DOHH2 (cell line): ENCODE measurements around the gene EXOSC6.
"Not testable (repeated sequence)": the region's sequence is repeated elsewhere in the genome, so short reads cannot be mapped to it uniquely, and the experiment has no call there.

Source experiments
- EZH2phosphoT487 ChIP-seq: fragments of 200-600 bp; sonication (generic); IDR thresholded peaks from 2 replicates; pipeline ENCODE4 v1.6.1; 2017; ENCODE audit warnings: borderline replicate concordance, mild to moderate bottlenecking, antibody characterized with exemption, low read length, moderate library complexity, mixed read lengths
- TF ChIP-seq, protein P1 (sequence below): fragments of 200-600 bp; sonication (generic); IDR thresholded peaks from one replicate; pipeline ENCODE4 v1.5.1; 2014; ENCODE audit warnings: antibody characterized with exemption, mild to moderate bottlenecking, low read depth, low read length; ENCODE audit not compliant: poor library complexity, severe bottlenecking

DNA sequence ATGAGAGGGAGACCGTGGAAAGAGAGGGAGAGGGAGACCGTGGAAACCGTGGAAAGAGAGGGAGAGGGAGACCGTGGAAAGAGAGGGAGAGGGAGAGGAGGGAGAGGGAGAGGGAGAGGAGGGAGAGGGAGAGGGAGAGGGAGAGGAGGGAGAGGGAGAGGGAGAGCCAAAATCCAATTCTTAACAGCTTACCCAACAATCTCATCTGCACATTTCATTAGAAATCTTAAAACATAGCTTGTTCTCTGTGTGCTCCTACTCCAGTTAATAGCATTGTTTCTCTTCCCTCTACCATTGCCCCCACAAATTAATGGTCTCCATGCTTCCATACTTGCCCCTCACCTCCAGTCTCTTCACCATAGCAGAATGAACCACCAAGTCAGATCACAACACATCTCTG, 26.3 kb downstream of the EXOSC6 start:
- TF ChIP-seq, protein P1, sequence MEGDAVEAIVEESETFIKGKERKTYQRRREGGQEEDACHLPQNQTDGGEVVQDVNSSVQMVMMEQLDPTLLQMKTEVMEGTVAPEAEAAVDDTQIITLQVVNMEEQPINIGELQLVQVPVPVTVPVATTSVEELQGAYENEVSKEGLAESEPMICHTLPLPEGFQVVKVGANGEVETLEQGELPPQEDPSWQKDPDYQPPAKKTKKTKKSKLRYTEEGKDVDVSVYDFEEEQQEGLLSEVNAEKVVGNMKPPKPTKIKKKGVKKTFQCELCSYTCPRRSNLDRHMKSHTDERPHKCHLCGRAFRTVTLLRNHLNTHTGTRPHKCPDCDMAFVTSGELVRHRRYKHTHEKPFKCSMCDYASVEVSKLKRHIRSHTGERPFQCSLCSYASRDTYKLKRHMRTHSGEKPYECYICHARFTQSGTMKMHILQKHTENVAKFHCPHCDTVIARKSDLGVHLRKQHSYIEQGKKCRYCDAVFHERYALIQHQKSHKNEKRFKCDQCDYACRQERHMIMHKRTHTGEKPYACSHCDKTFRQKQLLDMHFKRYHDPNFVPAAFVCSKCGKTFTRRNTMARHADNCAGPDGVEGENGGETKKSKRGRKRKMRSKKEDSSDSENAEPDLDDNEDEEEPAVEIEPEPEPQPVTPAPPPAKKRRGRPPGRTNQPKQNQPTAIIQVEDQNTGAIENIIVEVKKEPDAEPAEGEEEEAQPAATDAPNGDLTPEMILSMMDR, result not testable (repeated sequence)
- TF ChIP-seq EZH2phosphoT487, result not testable (repeated sequence)
